ENCODE data around the gene MPPED1. TPM values are rescaled to one million over a fixed set of nuclear protein-coding genes. Genes with fewer than 3 reads are reported as not detected.

Gene MPPED1
- polyA plus RNA-seq, 4 donors = 0.01 to 1.4 (median 0.40) TPM; not detected in 1

GRCh38 chr22:43377548-43377895 lies 34.3 kb upstream of the MPPED1 start:
- Histone ChIP-seq H3K27ac (ENCODE audit: low read depth in 1 of 3, low read length in 2 of 3) (peak overlapping the region in 2 of 3 donors; percentile 15 to 67), H3K36me3 (ENCODE audit: control insufficient read depth in 3 of 3, insufficient read depth in 2 of 3, low read depth in 1 of 3, low read length in 3 of 3) (no peaks in the 10 kb centered on the region), H3K4me1 (ENCODE audit: control insufficient read depth in 3 of 3, insufficient read depth in 2 of 3, low read depth in 1 of 3, low read length in 2 of 3) (peaks cover 0 to 8% (median 6%) of the 10 kb centered on the region in 3 donors), H3K27me3 (ENCODE audit: control insufficient read depth in 3 of 3, insufficient read depth in 3 of 3, low read length in 3 of 3) (no peaks in the 10 kb centered on the region), H3K4me3 (ENCODE audit: low read depth in 1 of 3, low read length in 3 of 3) (no peak overlapping the region), H3K9me3 (ENCODE audit: control insufficient read depth in 2 of 2, insufficient read depth in 1 of 2, low read depth in 1 of 2, low read length in 1 of 2) (peaks cover 0 to 4% of the 10 kb centered on the region in 2 donors)
- FAIRE-seq = no peak
- DNase-seq = no peak
- WGBS, 3 donors = 49 to 78% (median 59%) methylated on average over 10 of the region's 10 CpGs

GRCh38 chr22:43377896-43378704 lies 33.7 kb upstream of the MPPED1 start:
- 18 to 25% (median 20%) methylated on average over 8 of the region's 8 CpGs for WGBS, 3 donors
- Histone ChIP-seq H3K4me3 (ENCODE audit: low read depth in 1 of 3, low read length in 3 of 3) (no peak overlapping the region), H3K27ac (ENCODE audit: low read depth in 1 of 3, low read length in 2 of 3) (peak overlapping the region in 2 of 3 donors; percentile 26 to 67), H3K27me3 (ENCODE audit: control insufficient read depth in 3 of 3, insufficient read depth in 3 of 3, low read length in 3 of 3) (no peaks in the 10 kb centered on the region), H3K4me1 (ENCODE audit: control insufficient read depth in 3 of 3, insufficient read depth in 2 of 3, low read depth in 1 of 3, low read length in 2 of 3) (peaks cover 0 to 8% (median 6%) of the 10 kb centered on the region in 3 donors), H3K9me3 (ENCODE audit: control insufficient read depth in 2 of 2, insufficient read depth in 1 of 2, low read depth in 1 of 2, low read length in 1 of 2) (peaks cover 0 to 4% of the 10 kb centered on the region in 2 donors), H3K36me3 (ENCODE audit: control insufficient read depth in 3 of 3, insufficient read depth in 2 of 3, low read depth in 1 of 3, low read length in 3 of 3) (no peaks in the 10 kb centered on the region)
- DNase-seq = peak; percentile 32 to 39
- FAIRE-seq = no peak

DNA sequence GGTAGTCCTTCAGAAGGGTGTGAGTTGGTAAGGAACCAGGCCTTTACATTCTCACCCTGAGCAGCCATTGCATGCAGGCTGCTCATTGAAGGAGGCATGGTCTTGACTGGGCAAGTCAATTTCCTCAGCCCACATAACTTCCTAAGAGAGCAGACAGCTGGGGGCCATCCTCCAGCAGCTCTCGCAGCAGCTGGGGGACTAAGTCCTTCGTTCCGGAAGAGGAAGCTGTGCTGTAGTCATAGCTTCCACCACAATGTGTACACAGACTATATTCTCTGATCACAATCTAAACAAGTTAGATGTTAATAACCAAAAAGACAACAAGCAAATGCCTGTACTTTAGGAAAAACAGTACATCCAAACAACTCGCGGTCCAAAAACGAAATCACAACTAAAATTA lies 30.1 kb upstream of the MPPED1 start:
- Histone ChIP-seq H3K4me1 (ENCODE audit: control insufficient read depth in 3 of 3, insufficient read depth in 2 of 3, low read depth in 1 of 3, low read length in 2 of 3) (peaks cover 0 to 8% (median 6%) of the 10 kb centered on the region in 3 donors), H3K36me3 (ENCODE audit: control insufficient read depth in 3 of 3, insufficient read depth in 2 of 3, low read depth in 1 of 3, low read length in 3 of 3) (no peaks in the 10 kb centered on the region), H3K27ac (ENCODE audit: low read depth in 1 of 3, low read length in 2 of 3) (peak overlapping the region in 2 of 3 donors; percentile 33 to 42), H3K4me3 (ENCODE audit: low read depth in 1 of 3, low read length in 3 of 3) (no peak overlapping the region), H3K9me3 (ENCODE audit: control insufficient read depth in 2 of 2, insufficient read depth in 1 of 2, low read depth in 1 of 2, low read length in 1 of 2) (no peaks in the 10 kb centered on the region), H3K27me3 (ENCODE audit: control insufficient read depth in 3 of 3, insufficient read depth in 3 of 3, low read length in 3 of 3) (peaks cover 0 to 3% (median 0%) of the 10 kb centered on the region in 3 donors)
- WGBS, 3 donors = 54 to 74% (median 56%) methylated on average over 6 of the region's 6 CpGs
- no peak for FAIRE-seq
- peak; percentile 41 to 55 for DNase-seq

GRCh38 chr22:43384863-43385262 lies 27.0 kb upstream of the MPPED1 start:
- peaks cover 0 to 3% (median 0%) of the 10 kb centered on the region in 3 donors for H3K27me3 ChIP-seq (ENCODE audit: control insufficient read depth in 3 of 3, insufficient read depth in 3 of 3, low read length in 3 of 3)
- H3K4me1 ChIP-seq (ENCODE audit: control insufficient read depth in 3 of 3, insufficient read depth in 2 of 3, low read depth in 1 of 3, low read length in 2 of 3) = peaks cover 0 to 6% (median 0%) of the 10 kb centered on the region in 3 donors
- H3K36me3 ChIP-seq (ENCODE audit: control insufficient read depth in 3 of 3, insufficient read depth in 2 of 3, low read depth in 1 of 3, low read length in 3 of 3) = no peaks in the 10 kb centered on the region
- FAIRE-seq = no peak
- H3K4me3 ChIP-seq (ENCODE audit: low read depth in 1 of 3, low read length in 3 of 3) = no peak overlapping the region
- WGBS, 3 donors = 55 to 66% (median 56%) methylated on average over 5 of the region's 5 CpGs
- H3K9me3 ChIP-seq (ENCODE audit: control insufficient read depth in 2 of 2, insufficient read depth in 1 of 2, low read depth in 1 of 2, low read length in 1 of 2) = no peaks in the 10 kb centered on the region
- H3K27ac ChIP-seq (ENCODE audit: low read depth in 1 of 3, low read length in 2 of 3) = no peak overlapping the region
- no peak for DNase-seq

- 6 to 9% (median 8%) methylated on average over 19 to 20 of the region's 20 CpGs for WGBS, 3 donors
- Histone ChIP-seq H3K27me3 (ENCODE audit: control insufficient read depth in 3 of 3, insufficient read depth in 3 of 3, low read length in 3 of 3) (peaks cover 0 to 3% (median 0%) of the 10 kb centered on the region in 3 donors), H3K36me3 (ENCODE audit: control insufficient read depth in 3 of 3, insufficient read depth in 2 of 3, low read depth in 1 of 3, low read length in 3 of 3) (no peaks in the 10 kb centered on the region), H3K4me1 (ENCODE audit: control insufficient read depth in 3 of 3, insufficient read depth in 2 of 3, low read depth in 1 of 3, low read length in 2 of 3) (peaks cover 0 to 6% (median 0%) of the 10 kb centered on the region in 3 donors), H3K4me3 (ENCODE audit: low read depth in 1 of 3, low read length in 3 of 3) (no peak overlapping the region), H3K27ac (ENCODE audit: low read depth in 1 of 3, low read length in 2 of 3) (no peak overlapping the region), H3K9me3 (ENCODE audit: control insufficient read depth in 2 of 2, insufficient read depth in 1 of 2, low read depth in 1 of 2, low read length in 1 of 2) (peaks cover 0 to 4% of the 10 kb centered on the region in 2 donors)
- DNase-seq (peak; percentile 69 to 84), FAIRE-seq (no peak)
These were observed 25.8 kb upstream of the MPPED1 start for GRCh38 chr22:43385770-43386641.

GRCh38 chr22:43387815-43388214 lies 24.0 kb upstream of the MPPED1 start:
- 49 to 63% (median 57%) methylated on average over 7 of the region's 7 CpGs for WGBS, 3 donors
- Histone ChIP-seq H3K9me3 (ENCODE audit: control insufficient read depth in 2 of 2, insufficient read depth in 1 of 2, low read depth in 1 of 2, low read length in 1 of 2) (peaks cover 0 to 4% of the 10 kb centered on the region in 2 donors), H3K27me3 (ENCODE audit: control insufficient read depth in 3 of 3, insufficient read depth in 3 of 3, low read length in 3 of 3) (peaks cover 0 to 3% (median 0%) of the 10 kb centered on the region in 3 donors), H3K36me3 (ENCODE audit: control insufficient read depth in 3 of 3, insufficient read depth in 2 of 3, low read depth in 1 of 3, low read length in 3 of 3) (no peaks in the 10 kb centered on the region), H3K4me3 (ENCODE audit: low read depth in 1 of 3, low read length in 3 of 3) (no peak overlapping the region), H3K4me1 (ENCODE audit: control insufficient read depth in 3 of 3, insufficient read depth in 2 of 3, low read depth in 1 of 3, low read length in 2 of 3) (peaks cover 0 to 6% (median 0%) of the 10 kb centered on the region in 3 donors), H3K27ac (ENCODE audit: low read depth in 1 of 3, low read length in 2 of 3) (no peak overlapping the region)
- FAIRE-seq (no peak), DNase-seq (no peak)

GRCh38 chr22:43388420-43388851 lies 23.4 kb upstream of the MPPED1 start:
- Histone ChIP-seq H3K9me3 (ENCODE audit: control insufficient read depth in 2 of 2, insufficient read depth in 1 of 2, low read depth in 1 of 2, low read length in 1 of 2) (peaks cover 0 to 4% of the 10 kb centered on the region in 2 donors), H3K27ac (ENCODE audit: low read depth in 1 of 3, low read length in 2 of 3) (no peak overlapping the region), H3K27me3 (ENCODE audit: control insufficient read depth in 3 of 3, insufficient read depth in 3 of 3, low read length in 3 of 3) (peaks cover 0 to 3% (median 0%) of the 10 kb centered on the region in 3 donors), H3K36me3 (ENCODE audit: control insufficient read depth in 3 of 3, insufficient read depth in 2 of 3, low read depth in 1 of 3, low read length in 3 of 3) (no peaks in the 10 kb centered on the region), H3K4me1 (ENCODE audit: control insufficient read depth in 3 of 3, insufficient read depth in 2 of 3, low read depth in 1 of 3, low read length in 2 of 3) (peaks cover 0 to 6% (median 0%) of the 10 kb centered on the region in 3 donors), H3K4me3 (ENCODE audit: low read depth in 1 of 3, low read length in 3 of 3) (no peak overlapping the region)
- 6 to 9% (median 8%) methylated on average over 17 of the region's 17 CpGs for WGBS, 3 donors
- FAIRE-seq = no peak
- peak; percentile 51 to 88 for DNase-seq

GRCh38 chr22:43389227-43389836 lies 22.5 kb upstream of the MPPED1 start:
- DNase-seq (peak in 1 of 2 donors; percentile 32), FAIRE-seq (no peak)
- WGBS, 3 donors = 70 to 81% (median 78%) methylated on average over 8 of the region's 8 CpGs
- H3K36me3 ChIP-seq (ENCODE audit: control insufficient read depth in 3 of 3, insufficient read depth in 2 of 3, low read depth in 1 of 3, low read length in 3 of 3) = no peaks in the 10 kb centered on the region
- H3K4me3 ChIP-seq (ENCODE audit: low read depth in 1 of 3, low read length in 3 of 3) = no peak overlapping the region
- peaks cover 0 to 3% (median 0%) of the 10 kb centered on the region in 3 donors for H3K27me3 ChIP-seq (ENCODE audit: control insufficient read depth in 3 of 3, insufficient read depth in 3 of 3, low read length in 3 of 3)
- peaks cover 0 to 9% of the 10 kb centered on the region in 2 donors for H3K9me3 ChIP-seq (ENCODE audit: control insufficient read depth in 2 of 2, insufficient read depth in 1 of 2, low read depth in 1 of 2, low read length in 1 of 2)
- no peak overlapping the region for H3K27ac ChIP-seq (ENCODE audit: low read depth in 1 of 3, low read length in 2 of 3)
- H3K4me1 ChIP-seq (ENCODE audit: control insufficient read depth in 3 of 3, insufficient read depth in 2 of 3, low read depth in 1 of 3, low read length in 2 of 3) = peaks cover 0 to 6% (median 0%) of the 10 kb centered on the region in 3 donors
